Endodermal cell (in vitro differentiated cells): Measurements from ENCODE around the gene WAPL. TPM values are rescaled to one million over a fixed set of nuclear protein-coding genes. Genes with fewer than 3 reads are reported as not detected.

ENCODE experiments used
- DNase-seq: peaks from one replicate; pipeline ENCODE4 v3.0.0-alpha.2; 2017
- H3K27ac ChIP-seq: 2 replicates; pipeline ENCODE4 v1.5.1; 2013; ENCODE audit warnings: mild to moderate bottlenecking, low read depth, low read length, moderate library complexity
- H3K27me3 ChIP-seq: 2 replicates; pipeline ENCODE4 v1.6.1; 2013; ENCODE audit warnings: mild to moderate bottlenecking, low read length, moderate library complexity; ENCODE audit not compliant: insufficient read depth, control insufficient read depth, poor library complexity, severe bottlenecking
- H3K36me3 ChIP-seq: 2 replicates; pipeline ENCODE4 v1.7.0; 2013; ENCODE audit warnings: mild to moderate bottlenecking, low read length, moderate library complexity; ENCODE audit not compliant: control insufficient read depth, insufficient read depth
- H3K4me1 ChIP-seq: one replicate; pipeline ENCODE4 v1.7.0; 2013; ENCODE audit warnings: low read length; ENCODE audit not compliant: control insufficient read depth, insufficient read depth
- H3K4me3 ChIP-seq: 2 replicates; pipeline ENCODE4 v1.5.1; 2013; ENCODE audit warnings: mild to moderate bottlenecking, low read length, moderate library complexity
- H3K9ac ChIP-seq: 2 replicates; pipeline ENCODE4 v1.6.1; 2013; ENCODE audit warnings: mild to moderate bottlenecking, low read length, moderate library complexity; ENCODE audit not compliant: poor library complexity, severe bottlenecking; ENCODE audit errors: extremely low read depth
- H3K9me3 ChIP-seq: 2 replicates; pipeline ENCODE4 v1.6.1; 2013; ENCODE audit warnings: mild to moderate bottlenecking, low read length, moderate library complexity; ENCODE audit not compliant: control insufficient read depth
- H3K27ac Mint-ChIP-seq: 2 replicates; pipeline ENCODE4 v1.8.0; 2020; ENCODE audit warnings: mixed read lengths
- H3K27me3 Mint-ChIP-seq: 2 replicates; pipeline ENCODE4 v1.8.0; 2021; ENCODE audit warnings: mild to moderate bottlenecking, mixed read lengths; ENCODE audit not compliant: insufficient read depth
- H3K36me3 Mint-ChIP-seq: 2 replicates; pipeline ENCODE4 v1.8.0; 2020; ENCODE audit warnings: low read depth, mixed read lengths
- H3K4me1 Mint-ChIP-seq: 2 replicates; pipeline ENCODE4 v1.8.0; 2020; ENCODE audit warnings: mixed read lengths
- H3K4me3 Mint-ChIP-seq: 2 replicates; pipeline ENCODE4 v1.8.0; 2020; ENCODE audit warnings: mild to moderate bottlenecking, moderate library complexity, mixed read lengths
- H3K9me3 Mint-ChIP-seq: 2 replicates; pipeline ENCODE4 v1.8.0; 2020; ENCODE audit warnings: mild to moderate bottlenecking, mixed read lengths
- CTCF ChIP-seq: fragments of 200-600 bp; sonication (generic); conservative IDR thresholded peaks from 2 replicates; pipeline ENCODE4 v1.5.0; 2021; ENCODE audit warnings: antibody characterized with exemption, mild to moderate bottlenecking
- WGBS, 2 experiments: methylation state at CpG; one replicate each; pipeline versions ENCODE4 v1.1.5 to v1.1.7; 2013; ENCODE audit warnings: missing lambda C conversion rate in 2 of 2, mixed read lengths in 1 of 2; ENCODE audit not compliant: insufficient coverage in 1 of 2, insufficient read length in 1 of 2; 5-methylcytosine and 5-hydroxymethylcytosine counted together
- total RNA-seq, 2 donors: library from RNA; stranded (reverse); fragmentation: NEBNext Ultra II Directional in 1 of 2; extraction: Animal tissue kit (Norgen Biotek cat#: 25700) in 1 of 2; gene quantifications; 2 replicates in 1 of 2; 3 replicates in 1 of 2; pipeline ENCODE4 v1.2.1, GENCODE V29; 2021

Gene WAPL
- total RNA-seq, 2 donors from 2014 or later = 48.0 to 54.1 TPM

GRCh38 chr10:86388119-86388704 lies 133.4 kb downstream of the WAPL start:
- DNase-seq = peak; percentile 70
- Histone ChIP-seq H3K9me3 (no peaks in the 10 kb centered on the region), H3K4me1 (no peaks in the 10 kb centered on the region), H3K4me3 (no peak overlapping the region), H3K36me3 (no peaks in the 10 kb centered on the region), H3K27me3 (peaks cover 13% of the 10 kb centered on the region), H3K27ac (no peak overlapping the region), H3K9ac (no peak overlapping the region)
- Mint-ChIP-seq H3K4me3 (no peak overlapping the region), H3K4me1 (peaks cover 16% of the 10 kb centered on the region), H3K27me3 (peaks cover 54% of the 10 kb centered on the region), H3K36me3 (no peaks in the 10 kb centered on the region), H3K27ac (no peak overlapping the region), H3K9me3 (no peaks in the 10 kb centered on the region)
- TF ChIP-seq CTCF = no peak
- 75 to 81% methylated on average over 11 to 13 of the region's 13 CpGs for WGBS, 2 experiments

- Mint-ChIP-seq H3K27ac (no peak overlapping the region), H3K36me3 (no peaks in the 10 kb centered on the region), H3K9me3 (no peaks in the 10 kb centered on the region), H3K27me3 (peaks cover 52% of the 10 kb centered on the region), H3K4me1 (peaks cover 16% of the 10 kb centered on the region), H3K4me3 (no peak overlapping the region)
- Histone ChIP-seq H3K9ac (no peak overlapping the region), H3K27ac (no peak overlapping the region), H3K9me3 (no peaks in the 10 kb centered on the region), H3K4me1 (no peaks in the 10 kb centered on the region), H3K4me3 (no peak overlapping the region), H3K36me3 (no peaks in the 10 kb centered on the region), H3K27me3 (peaks cover 13% of the 10 kb centered on the region)
- 66% methylated on average over 7 of the region's 7 CpGs for WGBS, 2 experiments
- DNase-seq = no peak
- peak; percentile 43 for TF ChIP-seq CTCF
These were observed 134.3 kb downstream of the WAPL start for GRCh38 chr10:86387178-86387794.

- TF ChIP-seq CTCF = no peak
- Mint-ChIP-seq H3K4me1 (peaks cover 16% of the 10 kb centered on the region), H3K9me3 (no peaks in the 10 kb centered on the region), H3K4me3 (no peak overlapping the region), H3K27me3 (peaks cover 43% of the 10 kb centered on the region), H3K36me3 (no peaks in the 10 kb centered on the region), H3K27ac (no peak overlapping the region)
- no peak overlapping the region for H3K27ac ChIP-seq
- H3K4me3 ChIP-seq = no peak overlapping the region
- no peak overlapping the region for H3K9ac ChIP-seq
- H3K4me1 ChIP-seq = no peaks in the 10 kb centered on the region
- peaks cover 2% of the 10 kb centered on the region for H3K27me3 ChIP-seq
- no peak for DNase-seq
- H3K9me3 ChIP-seq = no peaks in the 10 kb centered on the region
- no peaks in the 10 kb centered on the region for H3K36me3 ChIP-seq
- 89% methylated on average over 3 of the region's 3 CpGs; no CpG with 5 or more reads in 1 of the 2 experiments for WGBS, 2 experiments
These were observed 135.8 kb downstream of the WAPL start for GRCh38 chr10:86385806-86386205.

Other genes starting within 250 kb of the WAPL start
- gene GRID1, start 155.0 kb downstream of the WAPL start, total RNA-seq = under 1 TPM; 0.13 to 0.53 TPM
- not detected for gene OPN4, start 132.8 kb upstream of the WAPL start, total RNA-seq
- under 1 TPM; 0.11 to 0.35 TPM for gene LDB3, start 146.7 kb upstream of the WAPL start, total RNA-seq
- gene BMPR1A, start 234.8 kb upstream of the WAPL start, total RNA-seq = 10 to 100 TPM; 69.4 to 96.4 TPM